Measurements from ENCODE around the gene SV2A.
"Not testable (repeated sequence)": the region's sequence is repeated elsewhere in the genome, so short reads cannot be mapped to it uniquely, and the experiment has no call there.

The SV2A gene

DNA sequence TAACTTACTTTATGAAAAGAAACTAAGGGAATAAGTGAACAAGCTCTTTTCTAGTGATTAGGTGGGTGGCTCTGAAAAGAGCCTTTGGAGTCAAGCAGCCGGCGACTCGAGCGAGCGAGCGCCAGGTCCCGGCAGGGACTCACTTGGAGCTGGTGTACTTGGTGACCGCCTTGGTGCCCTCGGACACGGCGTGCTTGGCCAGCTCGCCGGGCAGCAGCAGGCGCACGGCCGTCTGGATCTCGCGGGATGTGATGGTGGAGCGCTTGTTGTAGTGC, 31.6 kb downstream of the SV2A start:
- not testable (repeated sequence) for DNase-seq

DNA sequence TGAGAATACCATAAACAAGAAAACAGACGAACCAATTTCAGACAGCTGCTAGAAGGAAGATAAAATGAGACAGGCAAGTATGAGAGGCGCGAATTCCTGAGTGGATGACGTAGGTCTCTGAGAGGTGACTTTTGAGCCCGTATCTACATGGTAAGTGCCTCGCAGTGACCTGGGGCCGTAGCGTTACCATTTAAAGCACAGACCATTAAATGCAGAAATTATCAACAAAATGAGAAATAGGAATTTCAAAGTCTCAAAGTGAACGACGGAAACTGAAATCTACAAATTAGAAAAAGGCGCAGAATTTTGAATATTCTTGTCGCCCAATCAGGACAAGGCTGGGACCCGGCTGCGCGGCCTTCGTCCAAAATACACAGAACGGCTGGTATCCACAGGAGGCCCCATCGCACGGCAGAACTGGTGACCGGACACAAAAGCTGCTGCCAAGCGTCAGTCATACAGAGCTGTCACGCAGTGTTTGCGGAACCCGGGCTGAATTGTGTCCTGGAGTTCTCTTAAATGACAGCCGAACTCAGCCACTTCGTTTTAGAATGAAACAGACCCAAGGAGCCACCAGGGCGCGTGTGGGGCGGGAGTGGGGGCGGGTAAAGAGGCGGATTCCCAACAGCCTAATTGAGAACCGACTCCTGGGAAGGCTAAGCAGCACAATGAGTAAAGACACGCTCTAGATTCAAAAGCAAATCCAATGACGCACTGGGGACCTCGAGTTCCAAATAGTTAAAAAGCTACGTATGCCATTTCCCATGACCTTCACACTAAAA, 32.1 kb downstream of the SV2A start:
- DNase-seq: peak; percentile 42

DNA sequence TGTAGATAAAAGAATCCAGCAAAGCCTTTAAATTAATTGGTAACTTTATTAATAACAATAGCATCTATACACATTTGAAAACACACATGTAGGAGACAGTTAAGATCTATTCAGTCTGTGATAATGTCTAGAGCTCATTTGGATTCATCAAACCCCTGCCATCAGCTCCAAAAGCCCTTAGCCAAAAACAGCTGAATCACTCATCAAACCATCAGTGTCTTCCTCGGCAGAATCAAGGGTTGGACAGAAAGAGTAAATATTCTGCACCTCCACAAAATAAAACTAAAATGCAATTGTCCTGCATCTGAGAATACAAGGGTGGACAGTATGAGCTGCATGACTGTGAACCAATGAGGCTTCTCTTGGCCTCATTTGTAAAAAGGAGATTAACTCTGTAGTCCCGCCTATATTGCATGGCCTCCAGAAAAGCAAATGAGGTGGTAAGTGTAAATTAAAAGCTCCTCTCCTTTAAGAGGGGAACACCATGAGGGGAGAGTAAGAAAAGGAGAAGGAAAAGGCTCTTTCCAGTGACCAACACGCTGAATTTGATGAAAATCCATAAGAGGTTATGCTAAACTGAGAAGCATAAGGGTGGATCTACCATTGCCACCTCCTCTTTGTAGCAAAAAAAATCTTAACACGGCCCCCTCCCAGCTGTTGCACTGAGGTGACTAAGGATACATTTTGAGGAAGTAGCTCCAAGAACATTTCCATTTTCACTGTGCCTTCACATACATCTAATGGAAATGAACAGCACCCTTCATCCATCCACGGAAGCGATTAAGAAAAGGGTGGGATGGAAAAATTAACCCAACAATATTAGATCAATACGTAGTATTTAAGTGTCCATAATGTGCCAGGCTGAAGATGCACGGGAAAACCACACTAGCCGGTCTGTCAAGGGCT, 33.0 kb downstream of the SV2A start:
- peak; percentile 55 for DNase-seq

DNA sequence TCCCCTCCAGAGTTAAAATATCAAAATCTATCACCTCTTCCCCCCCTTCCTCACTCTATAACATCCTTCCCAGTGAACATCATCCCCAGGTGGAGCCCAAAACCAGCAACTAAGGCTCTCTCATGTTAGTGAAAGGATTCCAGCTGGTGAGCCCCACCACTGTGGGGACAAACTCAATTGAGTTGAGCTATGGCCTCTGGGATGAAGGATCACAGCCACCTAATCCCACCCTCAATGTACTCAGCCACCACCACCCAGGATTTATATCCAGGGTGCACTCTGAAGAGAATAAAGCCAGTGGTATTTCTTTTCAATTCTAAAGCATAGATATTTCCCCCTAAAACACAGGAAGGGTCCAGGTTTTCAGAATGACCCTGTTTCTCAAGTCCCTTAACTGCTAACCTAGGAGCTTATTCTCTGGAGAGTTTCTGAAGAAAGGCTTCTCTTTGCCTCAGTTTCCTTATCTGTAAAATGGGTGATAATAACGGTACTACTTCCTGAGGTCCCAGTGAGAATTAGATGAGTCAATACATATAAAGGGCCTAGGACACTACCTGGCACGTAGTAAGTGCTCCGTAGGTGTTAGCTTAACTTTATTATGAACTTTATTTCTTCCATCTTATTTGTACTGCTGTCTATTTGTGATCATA, 33.9 kb downstream of the SV2A start:
- DNase-seq: no peak

DNA sequence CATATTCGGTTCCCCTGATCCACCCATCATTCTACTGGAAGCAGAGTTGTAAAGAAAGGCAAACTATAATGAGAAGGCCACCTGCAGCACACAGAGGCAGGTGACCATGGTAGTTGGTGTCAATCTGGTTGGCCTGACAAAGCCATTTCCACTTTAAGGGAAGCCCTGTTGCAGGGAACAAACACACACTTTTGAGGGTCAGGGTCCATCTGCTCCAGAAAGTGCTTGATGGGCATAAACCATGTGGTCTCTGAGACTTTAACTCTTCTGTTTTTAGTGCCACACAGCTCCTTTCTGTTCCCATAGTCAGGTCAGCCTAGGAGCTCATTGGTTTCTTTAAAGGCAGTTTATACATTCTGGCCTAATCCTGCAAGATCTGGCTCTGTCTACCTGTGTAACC, 35.8 kb downstream of the SV2A start:
- DNase-seq: no peak

DNA sequence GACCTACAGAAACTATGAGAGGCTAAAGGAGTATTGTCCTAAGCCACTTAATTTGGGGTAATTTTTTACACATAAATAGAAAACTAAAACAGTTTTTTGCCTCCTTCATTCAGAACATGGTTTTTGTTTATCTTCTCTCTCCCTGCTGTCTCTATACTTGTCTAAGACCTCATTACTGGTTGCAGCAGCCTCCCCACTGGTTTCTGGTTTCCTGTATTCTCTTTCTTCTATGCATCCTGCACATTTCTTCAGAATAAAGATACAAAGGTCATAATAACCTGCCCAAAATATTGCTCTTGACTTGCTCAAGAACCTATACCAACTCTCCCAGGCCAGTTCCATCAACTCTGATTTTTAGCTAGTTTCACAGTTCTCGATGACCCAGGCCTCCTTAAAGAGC, 38.1 kb downstream of the SV2A start:
- DNase-seq: no peak

DNA sequence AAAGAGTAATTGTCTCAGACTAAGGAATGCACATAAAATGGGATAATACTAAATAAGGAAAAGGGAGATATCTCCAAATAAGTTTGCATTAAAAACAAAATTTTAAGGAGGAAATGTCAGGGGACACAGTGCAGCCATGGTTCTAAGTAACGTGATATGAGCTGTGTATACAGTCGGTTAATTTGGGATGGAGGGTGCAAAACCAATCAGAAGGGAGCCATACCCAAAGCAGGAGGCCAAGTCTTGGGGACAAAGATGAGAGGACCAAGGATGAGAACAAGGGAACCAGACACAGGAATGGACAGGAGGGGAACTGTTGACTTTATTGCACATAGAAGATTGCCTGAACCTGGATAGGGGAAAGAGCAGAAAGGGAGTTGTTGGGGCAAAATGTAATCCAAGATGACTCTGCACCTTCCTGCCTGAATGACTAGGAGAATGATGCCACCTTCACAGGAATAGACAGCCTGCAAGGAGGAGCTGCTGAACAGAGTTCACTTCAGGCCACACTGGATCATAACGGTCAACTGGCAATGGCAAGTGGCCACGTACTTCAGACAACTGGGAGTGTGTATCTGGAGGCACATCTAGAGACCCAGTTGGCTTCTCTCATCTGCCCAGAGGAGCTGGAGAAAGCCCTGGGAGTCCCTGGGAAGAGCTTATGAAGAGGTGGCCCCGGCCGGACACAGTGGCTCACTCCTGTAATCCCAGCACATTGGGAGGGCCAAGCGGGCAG, 40.3 kb downstream of the SV2A start:
- DNase-seq: no peak

DNA sequence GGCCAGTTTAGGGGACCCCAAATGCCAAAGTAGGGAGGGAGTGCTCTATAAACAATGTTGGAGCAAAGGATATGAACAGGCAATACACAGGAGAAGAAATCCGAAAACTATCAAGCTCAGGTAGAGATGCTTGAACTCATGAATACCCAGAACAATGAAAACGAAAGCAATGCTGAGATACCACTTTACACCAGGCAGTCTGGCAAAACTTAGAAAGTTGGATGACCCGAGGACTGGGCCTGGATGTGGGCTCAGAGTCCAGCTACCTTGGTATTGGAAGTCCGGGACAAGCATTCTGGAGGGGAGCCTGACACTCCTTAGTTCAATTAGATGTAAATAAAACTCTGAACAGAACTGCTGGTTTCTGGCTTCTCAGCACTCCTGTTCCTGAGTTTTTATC, 44.6 kb downstream of the SV2A start:
- not testable (repeated sequence) for DNase-seq

DNA sequence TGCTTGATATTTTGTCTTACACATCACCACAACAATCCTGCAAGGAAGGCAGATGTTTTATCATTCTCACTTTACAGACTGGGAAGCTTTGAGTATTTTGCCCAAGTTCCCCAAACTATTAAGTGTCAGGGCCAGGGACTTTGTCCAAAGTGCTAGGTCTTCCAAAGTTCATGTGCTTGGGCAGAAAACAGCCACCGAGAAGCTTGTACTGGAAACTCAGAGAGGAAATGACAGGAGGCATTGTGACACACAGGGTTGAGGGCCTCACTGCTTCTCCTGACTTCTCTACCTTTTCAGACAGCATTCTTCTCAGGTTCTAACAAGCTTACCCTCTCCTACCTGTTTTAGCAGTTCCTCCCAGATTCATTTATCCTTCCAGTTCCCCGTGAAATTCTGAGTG, 50.8 kb downstream of the SV2A start:
- DNase-seq: not testable (repeated sequence)

DNA sequence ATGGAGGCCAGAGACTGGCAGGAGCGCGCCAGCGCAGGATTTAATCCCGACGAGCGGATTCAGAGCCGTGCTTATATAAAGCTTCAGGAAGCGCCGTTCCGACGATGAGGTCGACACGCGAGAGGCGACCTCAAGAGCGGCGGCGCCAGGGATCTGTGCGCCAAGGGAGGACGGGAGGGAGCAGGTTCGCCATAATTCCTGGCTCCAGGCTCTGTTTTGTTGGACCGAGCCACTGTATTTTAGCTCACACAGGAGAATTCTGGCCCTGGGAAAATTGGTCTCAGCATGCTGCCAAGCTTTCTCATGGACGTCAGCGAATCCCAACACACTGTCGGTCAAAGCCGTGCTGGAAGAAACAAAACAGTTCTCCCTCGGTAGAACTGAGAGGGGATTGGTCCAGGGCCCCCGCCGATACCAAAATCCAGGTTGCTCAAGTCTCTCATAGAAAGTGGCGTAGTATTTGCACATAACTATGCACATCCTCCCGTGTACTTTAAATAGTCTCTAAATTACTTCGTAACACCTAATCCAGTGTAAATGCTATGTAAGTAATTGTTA, 56.1 kb downstream of the SV2A start:
- DNase-seq: not testable (repeated sequence)

DNA sequence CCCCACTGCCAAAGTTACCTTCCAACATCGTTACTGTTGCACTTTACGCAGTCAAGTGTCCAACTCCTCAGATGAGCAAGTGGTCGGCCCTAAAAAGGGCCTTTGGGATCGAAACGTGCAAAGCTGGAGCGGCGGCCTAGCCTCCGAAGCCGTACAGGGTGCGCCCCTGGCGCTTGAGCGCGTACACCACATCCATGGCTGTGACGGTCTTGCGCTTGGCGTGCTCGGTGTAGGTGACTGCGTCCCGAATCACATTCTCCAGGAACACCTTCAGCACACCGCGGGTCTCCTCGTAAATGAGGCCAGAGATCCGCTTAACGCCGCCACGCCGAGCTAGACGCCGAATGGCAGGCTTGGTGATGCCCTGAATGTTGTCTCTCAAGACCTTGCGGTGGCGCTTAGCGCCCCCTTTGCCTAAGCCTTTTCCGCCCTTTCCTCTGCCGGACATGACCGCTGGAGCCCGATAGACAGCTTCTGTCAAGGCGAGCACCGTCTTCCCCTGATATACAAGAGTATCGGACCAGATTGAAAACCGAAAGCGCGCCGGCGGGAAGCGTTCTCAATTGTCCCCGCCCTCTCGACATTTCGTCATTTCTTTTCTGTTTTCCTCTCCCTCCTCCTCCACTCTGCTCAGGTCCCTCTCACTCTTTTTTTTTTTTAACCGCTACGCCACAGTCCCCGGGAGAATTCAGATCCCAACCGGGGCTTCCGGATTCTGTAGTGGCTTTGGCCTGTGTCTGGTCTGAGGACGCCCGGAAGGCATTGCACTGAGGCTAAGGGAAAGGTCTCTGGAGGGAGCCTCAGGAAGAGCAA, 56.8 kb downstream of the SV2A start:
- DNase-seq: not testable (repeated sequence)

DNA sequence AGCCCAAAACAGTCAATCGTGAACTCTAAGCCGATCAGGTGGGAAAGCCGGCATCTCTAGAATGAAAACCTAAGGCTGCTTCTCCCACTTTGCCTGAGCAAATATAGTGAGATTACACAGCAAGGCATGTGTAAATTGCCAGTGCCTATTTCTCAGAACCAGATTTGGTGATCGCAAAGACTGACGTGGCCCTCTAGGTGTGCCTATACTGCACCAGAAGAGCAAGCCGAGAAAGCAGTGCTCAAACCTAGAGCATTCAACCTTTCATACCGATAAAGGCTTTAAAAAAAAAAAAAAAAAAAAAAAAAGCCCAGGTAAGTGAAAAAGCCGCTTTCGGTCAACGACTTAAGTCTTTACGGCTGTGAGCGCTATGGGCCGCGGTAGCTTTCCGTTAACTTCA, 57.4 kb downstream of the SV2A start:
- not testable (repeated sequence) for DNase-seq
